Neuronal stem cell (in vitro differentiated cells): ENCODE results near the gene SERPINF2.
"Not testable (repeated sequence)": the region's sequence is repeated elsewhere in the genome, so short reads cannot be mapped to it uniquely, and the experiment has no call there.

Experiments used
- DNase-seq: peaks from one replicate; pipeline ENCODE4 v3.0.0-alpha.2; 2013; ENCODE audit warnings: low spot score
- H2AFZ ChIP-seq: one replicate; pipeline ENCODE4 v1.6.1; 2013; ENCODE audit warnings: mild to moderate bottlenecking, low read length, inconsistent platforms
- H2AK5ac ChIP-seq: 2 replicates; pipeline ENCODE4 v1.6.1; 2013; ENCODE audit warnings: low read depth, mild to moderate bottlenecking, inconsistent platforms, low read length, moderate library complexity, mixed read lengths
- H2BK120ac ChIP-seq: 2 replicates; pipeline ENCODE4 v1.6.1; 2013; ENCODE audit warnings: low read depth, mild to moderate bottlenecking, inconsistent platforms, low read length, moderate library complexity, mixed read lengths
- H2BK12ac ChIP-seq: one replicate; pipeline ENCODE4 v1.6.1; 2013; ENCODE audit warnings: low read length, inconsistent platforms
- H2BK15ac ChIP-seq: 2 replicates; pipeline ENCODE4 v1.6.1; 2013; ENCODE audit warnings: mild to moderate bottlenecking, low read length, inconsistent platforms, mixed read lengths
- H2BK5ac ChIP-seq: one replicate; pipeline ENCODE4 v1.6.1; 2013; ENCODE audit warnings: inconsistent platforms, mild to moderate bottlenecking, low read length, moderate library complexity
- H3K14ac ChIP-seq: one replicate; pipeline ENCODE4 v1.6.1; 2013; ENCODE audit warnings: low read length, inconsistent platforms
- H3K18ac ChIP-seq: 2 replicates; pipeline ENCODE4 v1.6.1; 2013; ENCODE audit warnings: low read length, inconsistent platforms
- H3K23ac ChIP-seq: 2 replicates; pipeline ENCODE4 v1.6.1; 2013; ENCODE audit warnings: low read depth, mild to moderate bottlenecking, mixed read lengths, low read length, inconsistent platforms; ENCODE audit not compliant: poor library complexity
- H3K27ac ChIP-seq: replicated peaks from 3 replicates; pipeline ENCODE4 v1.5.1; 2013; ENCODE audit warnings: low read length, inconsistent platforms
- H3K27me3 ChIP-seq, 3 experiments: 2 replicates each; pipeline ENCODE4 v1.6.1; 2013; ENCODE audit warnings: low read length in 3 of 3, mild to moderate bottlenecking in 2 of 3, inconsistent platforms in 1 of 3, low read depth in 1 of 3, mixed read lengths in 1 of 3, moderate library complexity in 1 of 3; ENCODE audit not compliant: control insufficient read depth in 3 of 3, insufficient read depth in 3 of 3
- H3K36me3 ChIP-seq, 2 donors: replicated peaks in 1 of 2; 2 replicates each; pipeline ENCODE4 v1.6.1; 2013; ENCODE audit warnings: low read length in 2 of 2; ENCODE audit not compliant: control insufficient read depth in 2 of 2, insufficient read depth in 2 of 2
- H3K4ac ChIP-seq: 2 replicates; pipeline ENCODE4 v1.6.1; 2013; ENCODE audit warnings: inconsistent platforms, mild to moderate bottlenecking, low read length, moderate library complexity
- H3K4me1 ChIP-seq, 2 donors: 1 replicate in 1 of 2; 2 replicates in 1 of 2; pipeline ENCODE4 v1.6.1; 2013; ENCODE audit warnings: low read length in 2 of 2, low read depth in 1 of 2; ENCODE audit not compliant: control insufficient read depth in 2 of 2, insufficient read depth in 1 of 2
- H3K4me2 ChIP-seq: one replicate; pipeline ENCODE4 v1.6.1; 2013; ENCODE audit warnings: mild to moderate bottlenecking, low read length, inconsistent platforms; ENCODE audit not compliant: insufficient read depth, poor library complexity, severe bottlenecking
- H3K4me3 ChIP-seq, 2 donors: 2 replicates each; pipeline ENCODE4 v1.5.1; 2013; ENCODE audit warnings: low read length in 2 of 2, mild to moderate bottlenecking in 2 of 2, inconsistent platforms in 1 of 2, moderate library complexity in 1 of 2
- H3K79me1 ChIP-seq: one replicate; pipeline ENCODE4 v1.6.1; 2013; ENCODE audit warnings: low read depth, mild to moderate bottlenecking, inconsistent platforms, low read length, moderate library complexity
- H3K9ac ChIP-seq: one replicate; pipeline ENCODE4 v1.6.1; 2013; ENCODE audit warnings: mild to moderate bottlenecking, low read depth, low read length, inconsistent platforms; ENCODE audit not compliant: poor library complexity
- H3K9me3 ChIP-seq, 2 donors: replicated peaks in 1 of 2; 2 replicates each; pipeline versions ENCODE3 to v1.6.1; 2013; ENCODE audit warnings: low read length in 2 of 2, mild to moderate bottlenecking in 2 of 2, inconsistent platforms in 1 of 2, low read depth in 1 of 2, mixed read lengths in 1 of 2, moderate library complexity in 1 of 2; ENCODE audit not compliant: control insufficient read depth in 2 of 2, insufficient read depth in 1 of 2
- H4K8ac ChIP-seq: one replicate; pipeline ENCODE4 v1.6.1; 2013; ENCODE audit warnings: low read depth, mild to moderate bottlenecking, inconsistent platforms, low read length, moderate library complexity
- H4K91ac ChIP-seq: one replicate; pipeline ENCODE4 v1.6.1; 2013; ENCODE audit warnings: low read length, low read depth, mild to moderate bottlenecking, inconsistent platforms; ENCODE audit not compliant: poor library complexity
- WGBS, 2 donors: extraction: QIAGEN DNeasy Blood & Tissue Kit; methylation state at CpG; one replicate each; pipeline ENCODE4 v1.1.7; 2013; ENCODE audit warnings: missing lambda C conversion rate in 2 of 2, mixed read lengths in 1 of 2; ENCODE audit not compliant: insufficient read length in 2 of 2, insufficient replicate concordance in 1 of 2; ENCODE audit errors: extremely low coverage in 2 of 2; 5-methylcytosine and 5-hydroxymethylcytosine counted together

SERPINF2 gene

DNA sequence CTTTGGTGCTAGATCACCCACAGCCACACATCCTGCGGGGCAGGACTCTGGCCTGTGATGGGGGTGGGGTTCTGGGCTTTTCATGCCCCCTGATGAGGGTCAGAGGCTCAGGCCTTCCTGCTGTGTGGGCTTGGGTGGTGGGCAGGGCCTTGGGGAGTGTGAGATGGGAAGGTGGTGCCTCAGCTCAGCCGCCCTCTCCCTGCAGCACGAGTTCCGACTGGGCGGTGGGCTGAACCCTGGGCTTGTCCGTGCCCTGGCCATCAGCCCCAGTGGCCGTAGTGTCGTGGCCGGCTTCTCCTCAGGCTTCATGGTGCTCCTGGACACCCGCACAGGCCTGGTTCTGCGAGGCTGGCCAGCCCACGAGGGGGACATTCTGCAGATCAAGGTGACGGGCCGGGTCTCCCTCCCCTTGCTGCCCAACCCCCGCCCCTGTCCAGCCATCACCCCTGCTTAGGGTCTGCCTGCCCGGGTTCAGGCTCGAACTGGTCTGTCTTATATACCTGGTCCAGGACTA is 6.8 kb upstream of the SERPINF2 start:
- no peak overlapping the region for H2AFZ ChIP-seq
- no peak overlapping the region for H2AK5ac ChIP-seq
- no CpG with 5 or more reads among the region's 17 CpGs for WGBS, 2 donors
- peaks cover 0 to 4% of the 10 kb centered on the region in 2 donors for H3K36me3 ChIP-seq
- no peak for DNase-seq
- H3K4me2 ChIP-seq, result no peak overlapping the region
- peaks cover 5 to 11% of the 10 kb centered on the region in 2 donors for H3K4me1 ChIP-seq
- H3K14ac ChIP-seq, result peak overlapping the region; percentile 56
- peak overlapping the region; percentile 65 for H4K8ac ChIP-seq
- H3K27ac ChIP-seq, result no peak overlapping the region
- H3K4me3 ChIP-seq, result no peak overlapping the region
- no peak overlapping the region for H4K91ac ChIP-seq
- H3K79me1 ChIP-seq, result peaks cover 2% of the 10 kb centered on the region
- no peak overlapping the region for H2BK5ac ChIP-seq
- peak overlapping the region; percentile 48 for H3K18ac ChIP-seq
- H2BK120ac ChIP-seq, result no peak overlapping the region
- H2BK15ac ChIP-seq, result no peak overlapping the region
- H2BK12ac ChIP-seq, result no peak overlapping the region
- H3K4ac ChIP-seq, result no peak overlapping the region
- no peaks in the 10 kb centered on the region for H3K27me3 ChIP-seq
- H3K23ac ChIP-seq, result peak overlapping the region; percentile 55
- H3K9ac ChIP-seq, result no peak overlapping the region
- no peaks in the 10 kb centered on the region for H3K9me3 ChIP-seq

DNA sequence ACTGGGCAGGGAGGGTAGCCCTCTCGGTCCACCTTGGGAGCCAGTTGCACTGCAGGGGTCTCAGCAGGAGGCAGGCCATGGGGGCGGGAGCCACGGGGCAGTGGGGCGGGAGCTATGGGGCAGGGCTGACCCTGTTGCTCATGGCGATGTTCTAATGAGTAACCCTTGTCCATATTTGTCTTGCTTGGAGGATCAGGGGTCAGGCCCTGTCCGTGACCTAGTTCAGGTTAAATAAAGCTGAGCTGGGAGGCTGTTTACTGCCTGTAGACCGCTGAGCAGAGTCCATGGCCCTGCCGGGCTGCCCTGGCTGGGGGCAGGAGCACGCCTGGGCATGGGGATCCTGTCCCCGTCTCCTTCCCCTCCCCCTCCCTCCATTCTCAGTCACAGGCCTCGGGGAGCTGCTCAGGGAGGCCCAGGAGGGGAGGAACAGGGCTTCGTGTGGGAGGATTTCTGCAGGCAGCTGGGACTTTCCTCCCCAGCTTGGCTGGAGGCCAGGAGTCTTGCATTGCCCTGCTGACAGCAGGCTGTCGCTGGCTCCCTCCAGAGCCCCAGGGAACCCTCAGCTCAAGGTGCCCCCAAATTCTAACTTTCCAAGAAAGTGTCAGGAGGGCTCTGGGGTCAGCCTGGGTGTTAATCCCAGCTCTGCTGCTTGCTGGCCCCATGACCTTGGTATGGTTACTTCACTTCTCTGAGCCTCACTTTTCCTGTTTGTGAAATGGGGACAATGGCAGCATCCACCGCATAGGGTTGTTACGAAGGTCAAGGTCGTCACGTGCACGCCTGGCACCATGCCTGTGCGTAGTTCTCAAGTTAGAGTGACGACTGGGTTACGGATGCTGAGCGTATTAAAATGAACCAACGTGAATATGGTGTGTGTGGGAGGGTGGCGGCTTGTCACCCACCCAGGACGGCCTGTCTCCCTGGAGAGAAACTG is 6.1 kb upstream of the SERPINF2 start:
- Histone ChIP-seq H3K9ac (peak overlapping the region; percentile 46), H3K14ac (peak overlapping the region; percentile 71), H3K18ac (no peak overlapping the region), H3K27ac (no peak overlapping the region), H3K23ac (peak overlapping the region; percentile 85), H3K9me3 (no peaks in the 10 kb centered on the region), H2AK5ac (no peak overlapping the region), H2BK120ac (no peak overlapping the region), H3K4me2 (no peak overlapping the region), H3K79me1 (no peaks in the 10 kb centered on the region), H4K8ac (no peak overlapping the region), H2BK5ac (no peak overlapping the region), H2AFZ (no peak overlapping the region), H3K4me1 (peaks cover 5 to 11% of the 10 kb centered on the region in 2 donors), H3K4me3 (peak overlapping the region in 1 of 2 donors; percentile 19), H3K36me3 (no peaks in the 10 kb centered on the region), H2BK15ac (no peak overlapping the region), H4K91ac (no peak overlapping the region), H3K4ac (no peak overlapping the region), H3K27me3 (no peaks in the 10 kb centered on the region), H2BK12ac (no peak overlapping the region)
- WGBS, 2 donors, result no CpG with 5 or more reads among the region's 25 CpGs
- no peak for DNase-seq

DNA sequence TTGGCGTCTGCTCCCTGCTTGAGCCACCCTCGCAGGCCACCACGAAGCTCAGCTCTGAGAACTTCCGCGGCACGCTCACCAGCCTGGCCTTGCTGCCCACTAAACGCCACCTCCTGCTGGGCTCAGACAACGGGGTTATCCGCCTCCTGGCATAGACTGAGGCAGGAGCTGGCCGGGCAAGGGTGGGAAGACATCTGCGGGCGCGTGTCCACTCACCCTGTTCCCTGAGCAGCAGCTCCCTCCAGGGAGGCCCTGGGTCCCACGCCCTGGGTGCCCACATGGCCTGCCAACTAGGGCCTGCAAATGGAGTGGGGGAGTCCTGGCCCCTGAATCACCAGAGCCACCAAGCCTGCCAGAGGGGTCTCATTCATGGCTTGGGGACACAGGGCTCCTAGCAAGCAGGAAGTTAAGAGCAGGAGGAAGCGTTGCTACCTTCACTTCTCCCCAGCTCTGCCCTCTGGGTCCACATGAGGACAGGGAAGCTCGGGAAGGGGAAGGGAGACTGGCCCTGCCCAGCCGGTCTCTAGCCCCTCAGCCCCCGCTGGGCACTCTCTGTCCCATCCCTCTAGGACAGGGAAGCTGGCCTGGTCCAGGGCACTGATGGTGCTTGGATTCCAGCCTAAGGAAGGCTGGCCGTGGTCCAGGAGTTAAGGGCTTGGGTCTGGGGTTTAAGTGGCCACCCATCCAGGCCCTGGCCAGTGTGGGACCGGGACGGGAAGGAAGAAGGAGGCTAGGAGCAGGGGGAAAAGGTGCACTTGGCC is 5.0 kb upstream of the SERPINF2 start:
- Histone ChIP-seq H3K27me3 (no peaks in the 10 kb centered on the region), H3K18ac (no peak overlapping the region), H2BK12ac (no peak overlapping the region), H2BK120ac (no peak overlapping the region), H3K4me1 (peaks cover 5 to 11% of the 10 kb centered on the region in 2 donors), H2BK15ac (peak overlapping the region; percentile 26), H2AFZ (no peak overlapping the region), H3K36me3 (no peaks in the 10 kb centered on the region), H2AK5ac (peak overlapping the region; percentile 81), H3K4ac (peak overlapping the region; percentile 30), H4K8ac (no peak overlapping the region), H3K27ac (no peak overlapping the region), H3K79me1 (no peaks in the 10 kb centered on the region), H4K91ac (no peak overlapping the region), H3K9ac (no peak overlapping the region), H3K4me2 (no peak overlapping the region), H3K4me3 (no peak overlapping the region), H3K23ac (no peak overlapping the region), H2BK5ac (peak overlapping the region; percentile 66), H3K14ac (no peak overlapping the region), H3K9me3 (no peaks in the 10 kb centered on the region)
- no peak for DNase-seq
- no CpG with 5 or more reads among the region's 21 CpGs for WGBS, 2 donors

DNA sequence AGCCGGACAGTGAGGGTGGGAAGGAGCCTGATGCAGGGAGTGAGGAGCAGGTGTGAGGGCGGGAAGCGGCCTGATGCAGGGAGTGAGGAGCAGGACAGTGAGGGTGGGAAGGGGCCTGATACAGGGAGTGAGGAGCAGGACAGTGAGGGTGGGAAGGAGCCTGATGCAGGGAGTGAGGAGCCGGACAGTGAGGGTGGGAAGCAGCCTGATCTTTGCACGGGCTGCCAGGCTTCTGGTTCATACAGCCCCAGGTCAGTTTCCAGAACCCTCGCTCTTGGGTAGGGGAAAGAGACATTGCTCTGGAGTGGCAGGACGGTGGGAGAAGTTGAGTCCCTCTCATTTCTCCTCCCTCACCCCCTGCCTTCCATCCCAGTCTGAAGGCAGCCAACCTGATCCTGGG is 772 bp upstream of the SERPINF2 start:
- not testable (repeated sequence) for H2BK120ac ChIP-seq, H2BK15ac ChIP-seq, H3K18ac ChIP-seq, H2AFZ ChIP-seq, H3K4ac ChIP-seq, H3K79me1 ChIP-seq, H2AK5ac ChIP-seq, DNase-seq, H3K9ac ChIP-seq, H3K9me3 ChIP-seq, H3K14ac ChIP-seq, H3K36me3 ChIP-seq, H3K4me1 ChIP-seq, H3K4me2 ChIP-seq, H3K27ac ChIP-seq, H3K27me3 ChIP-seq, H2BK5ac ChIP-seq, H2BK12ac ChIP-seq, H4K8ac ChIP-seq, H4K91ac ChIP-seq, H3K23ac ChIP-seq
- peak overlapping the region in 1 of 2 donors; percentile 47 for H3K4me3 ChIP-seq
- no CpG with 5 or more reads among the region's 7 CpGs for WGBS, 2 donors
